H1 (cell line): ENCODE results near the gene TUBE1. TPM values are rescaled to one million over a fixed set of nuclear protein-coding genes. Genes with fewer than 3 reads are reported as not detected.

Experiments
- BACH1 ChIP-seq: IDR thresholded peaks from 2 replicates; pipeline ENCODE4 v1.6.1; 2012; ENCODE audit warnings: low read length, improper control_type of control experiment
- CEBPB ChIP-seq: IDR thresholded peaks from 2 replicates; pipeline ENCODE4 v1.6.1; 2012; ENCODE audit warnings: low read depth, low read length
- CHD1 ChIP-seq: IDR thresholded peaks from 2 replicates; pipeline ENCODE4 v1.6.1; 2012; ENCODE audit warnings: low read depth, low read length, improper control_type of control experiment
- CHD7 ChIP-seq: fragments of 300-600 bp; sonication (generic); IDR thresholded peaks from 2 replicates; pipeline ENCODE4 v1.7.1; 2012; ENCODE audit warnings: low read length, moderate library complexity, mild to moderate bottlenecking, inconsistent platforms; ENCODE audit not compliant: insufficient replicate concordance
- NANOG ChIP-seq: IDR thresholded peaks from 2 replicates; pipeline ENCODE4 v1.6.1; 2011; ENCODE audit warnings: low read length, low read depth, mild to moderate bottlenecking, inconsistent platforms; ENCODE audit not compliant: insufficient read depth, poor library complexity, severe bottlenecking
- PHF8 ChIP-seq: fragments of 200-600 bp; sonication (generic); conservative IDR thresholded peaks from 2 replicates; pipeline ENCODE4 v1.7.1; 2012; ENCODE audit warnings: low read depth, mild to moderate bottlenecking, inconsistent platforms, low read length, moderate library complexity
- POLR2AphosphoS5 ChIP-seq: IDR thresholded peaks from 2 replicates; pipeline ENCODE4 v1.6.1; 2011; ENCODE audit warnings: low read depth, low read length
- YY1 ChIP-seq: IDR thresholded peaks from 2 replicates; pipeline ENCODE4 v1.6.1; 2011; ENCODE audit warnings: low read depth, mild to moderate bottlenecking, low read length
- polyA plus RNA-seq, 7 experiments: library from polyadenylated mRNA; depleted of rRNA in 3 of 7; stranded (reverse) in 5 of 7; unstranded in 2 of 7; fragments of >200 nt in 5 of 7; fragments of 200-250 nt in 2 of 7; gene quantifications; 1 replicate in 5 of 7; 2 replicates in 1 of 7; 4 replicates in 1 of 7; pipeline versions ENCODE4 v1.2.1 to v1.2.3, GENCODE V29; 2011 to 2013; ENCODE audit warnings: missing spikeins in 2 of 7, mixed read lengths in 2 of 7
- total RNA-seq: library from RNA; stranded (reverse); fragmentation: NEBNext Ultra II Directional; extraction: Animal tissue kit (Norgen Biotek cat#: 25700); gene quantifications from 2 replicates; pipeline ENCODE4 v1.2.1, GENCODE V29; 2021

Gene TUBE1
- total and polyA plus RNA-seq, 2 of the 8 experiments (the other 6 are each of a cell fraction or from before 2014, with no cell fraction given), result 8.0 to 15.9 TPM

- no peak for TF ChIP-seq CHD7
- TF ChIP-seq PHF8, result no peak
- no peak for TF ChIP-seq YY1
- no peak for TF ChIP-seq NANOG
- TF ChIP-seq BACH1, result no peak
- no peak for TF ChIP-seq CEBPB
- no peak for TF ChIP-seq POLR2AphosphoS5
- TF ChIP-seq CHD1, result no peak
These were observed 26.1 kb upstream of the TUBE1 start (continued) for GRCh38 chr6:112113431-112113830.
